A172 (cell line): Measurements from ENCODE around the gene DOLPP1. TPM values are rescaled to one million over a fixed set of nuclear protein-coding genes. Genes with fewer than 3 reads are reported as not detected.

Experiments used
- DNase-seq: peaks from one replicate; pipeline ENCODE4 v3.0.0-alpha.2; 2015; ENCODE audit warnings: low spot score
- total RNA-seq: library from RNA; depleted of rRNA; stranded (reverse); fragments of >200 nt; shearing (Covaris generic); gene quantifications from 2 replicates; pipeline ENCODE4 v1.2.3, GENCODE V29; 2014

Gene DOLPP1
- total RNA-seq, 1 experiment from 2014 or later, result 20.4 TPM

GRCh38 chr9:129094387-129095169, 13.7 kb downstream of the DOLPP1 start:
- no peak for DNase-seq

GRCh38 chr9:129095170-129095667, 14.3 kb downstream of the DOLPP1 start:
- DNase-seq, result no peak

DNA sequence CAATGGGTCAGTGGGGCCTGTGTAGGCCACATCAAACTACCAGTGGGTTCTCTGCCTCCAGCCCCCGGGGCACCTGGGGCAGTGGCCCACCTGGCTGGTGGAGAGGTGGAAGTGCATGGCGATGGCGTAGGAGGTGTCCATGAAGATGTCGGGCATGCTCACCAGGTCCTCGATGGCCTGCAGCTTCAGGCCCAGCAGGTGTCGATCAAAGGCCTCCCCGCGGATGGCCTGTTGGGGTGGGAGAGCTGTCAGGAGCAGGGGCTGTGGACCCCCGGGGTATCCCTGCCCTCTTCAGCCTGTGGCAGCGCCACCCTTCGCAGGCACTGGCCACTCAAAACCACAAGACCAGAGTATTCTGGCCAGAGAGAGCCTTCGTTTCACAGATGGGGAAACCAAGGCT, 15.0 kb downstream of the DOLPP1 start:
- no peak for DNase-seq

DNA sequence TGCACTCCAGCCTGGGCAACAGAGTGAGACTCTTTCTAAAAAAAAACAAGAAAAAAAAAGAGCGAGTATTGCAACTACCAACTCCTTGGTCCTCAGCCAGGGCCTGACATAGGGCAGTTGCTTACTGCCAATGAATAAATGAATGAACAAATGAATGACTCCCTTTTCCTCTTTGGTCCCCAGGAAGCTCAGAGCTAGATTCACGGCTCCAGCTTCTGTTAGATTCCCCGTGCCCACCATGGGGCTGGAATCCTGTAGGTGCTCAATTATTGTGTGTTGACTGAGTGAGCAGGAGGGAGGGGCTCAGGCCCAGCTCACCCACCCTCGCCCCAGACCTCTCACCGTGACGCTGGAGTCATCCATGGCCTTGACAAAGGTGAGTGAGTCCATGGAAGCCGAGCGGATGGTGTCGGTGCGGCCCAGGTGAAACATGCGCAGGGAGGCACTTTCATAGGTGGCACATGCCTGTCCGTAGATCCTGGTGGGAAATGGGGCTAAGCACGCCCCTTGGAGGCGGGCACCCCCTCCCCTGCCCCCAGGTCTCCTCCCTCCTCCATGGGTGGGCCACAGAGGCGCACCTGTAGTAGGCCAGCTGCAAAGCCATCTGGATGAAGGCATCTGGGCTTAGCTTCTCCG, 16.9 kb downstream of the DOLPP1 start:
- no peak for DNase-seq

GRCh38 chr9:129098328-129098727, 17.4 kb downstream of the DOLPP1 start:
- no peak for DNase-seq

- DNase-seq, result no peak
Measured at GRCh38 chr9:129100383-129101169, 19.7 kb downstream of the DOLPP1 start.

DNA sequence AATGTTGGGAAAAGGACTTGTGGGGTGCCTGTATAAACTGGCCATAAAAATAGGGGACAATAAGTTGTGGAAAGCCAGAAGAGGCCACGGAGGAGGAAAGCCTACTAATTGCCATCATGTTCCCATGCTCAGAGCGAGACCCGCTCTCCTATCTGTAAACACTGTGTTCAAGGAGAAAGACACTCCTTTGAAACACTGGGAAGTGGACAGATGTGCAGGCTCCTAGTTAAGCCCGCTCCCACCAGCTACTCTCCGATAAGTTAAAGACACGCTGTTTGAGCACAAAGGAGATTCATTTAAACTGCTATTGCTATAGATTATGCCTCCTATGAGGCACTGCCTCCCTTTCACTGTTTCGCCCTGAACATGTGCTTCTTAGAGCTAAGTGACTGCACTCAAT, 20.4 kb downstream of the DOLPP1 start:
- no peak for DNase-seq

GRCh38 chr9:129102095-129102525, 21.2 kb downstream of the DOLPP1 start:
- DNase-seq, result no peak

GRCh38 chr9:129102791-129103594, 22.1 kb downstream of the DOLPP1 start:
- peak; percentile 47 for DNase-seq

GRCh38 chr9:129103595-129103965, 22.7 kb downstream of the DOLPP1 start:
- DNase-seq, result no peak

DNA sequence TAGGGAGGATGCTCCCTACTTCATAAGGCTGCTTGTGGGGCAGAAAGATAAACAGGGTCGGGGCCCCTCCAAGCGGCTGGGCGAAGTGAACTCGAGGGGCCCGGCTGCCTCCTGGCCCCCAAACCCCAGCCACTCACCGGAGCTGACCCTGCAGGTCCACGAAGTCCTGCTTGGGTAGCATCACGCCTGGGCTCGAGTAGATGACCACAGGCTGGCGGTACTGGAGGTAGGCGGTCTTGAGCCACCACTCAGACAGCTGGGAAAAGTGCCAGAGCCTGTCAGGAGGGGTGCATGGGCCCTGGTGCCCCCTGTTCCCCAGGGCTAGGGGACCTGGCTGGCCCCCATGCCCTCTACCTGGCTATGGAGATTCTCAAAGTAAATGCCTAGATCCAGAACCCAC, 23.1 kb downstream of the DOLPP1 start:
- no peak for DNase-seq

DNA sequence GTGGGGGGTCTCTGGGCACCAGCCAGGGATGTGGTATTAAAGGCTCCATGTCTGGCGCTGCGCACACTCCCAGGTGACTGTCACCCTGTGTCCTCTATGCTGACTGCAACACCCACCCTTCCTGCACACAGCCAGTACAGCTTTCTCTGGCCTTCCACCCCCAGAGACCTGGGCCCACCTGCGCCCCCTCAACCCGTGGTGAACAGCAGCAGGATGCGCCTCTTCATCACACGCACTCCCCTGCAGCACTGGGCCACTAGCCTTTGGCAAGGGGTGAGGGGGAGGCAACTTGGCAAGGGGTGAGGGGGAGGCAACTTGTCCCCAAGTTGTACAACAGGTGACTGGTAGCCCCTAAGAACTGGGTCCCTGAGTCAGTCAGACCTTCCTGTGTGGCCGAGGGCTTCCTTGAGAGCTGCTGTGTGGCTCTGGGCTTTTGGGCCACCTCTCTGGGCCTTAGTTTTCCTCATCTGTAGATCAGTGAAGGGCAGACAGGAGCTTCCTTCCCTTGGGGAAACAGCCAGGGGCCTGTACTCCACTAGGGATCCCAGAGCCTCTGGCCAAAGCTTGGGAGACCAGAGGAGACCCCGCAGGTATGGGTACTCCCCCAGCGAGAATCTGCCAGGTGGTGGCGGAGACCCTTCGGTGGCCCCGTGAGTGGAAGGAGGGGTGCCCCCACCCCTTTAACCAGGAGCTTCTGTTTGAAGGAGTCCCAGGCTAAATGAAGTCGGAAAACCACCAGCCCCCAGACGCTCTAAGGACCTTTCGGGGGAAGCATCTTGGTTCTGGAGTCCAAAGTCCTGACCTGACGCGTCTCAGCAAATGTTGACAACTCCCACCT, 25.2 kb downstream of the DOLPP1 start:
- DNase-seq, result no peak

GRCh38 chr9:129107651-129108050, 26.7 kb downstream of the DOLPP1 start:
- no peak for DNase-seq

- no peak for DNase-seq
Measured at GRCh38 chr9:129108083-129108804, 27.3 kb downstream of the DOLPP1 start.

DNA sequence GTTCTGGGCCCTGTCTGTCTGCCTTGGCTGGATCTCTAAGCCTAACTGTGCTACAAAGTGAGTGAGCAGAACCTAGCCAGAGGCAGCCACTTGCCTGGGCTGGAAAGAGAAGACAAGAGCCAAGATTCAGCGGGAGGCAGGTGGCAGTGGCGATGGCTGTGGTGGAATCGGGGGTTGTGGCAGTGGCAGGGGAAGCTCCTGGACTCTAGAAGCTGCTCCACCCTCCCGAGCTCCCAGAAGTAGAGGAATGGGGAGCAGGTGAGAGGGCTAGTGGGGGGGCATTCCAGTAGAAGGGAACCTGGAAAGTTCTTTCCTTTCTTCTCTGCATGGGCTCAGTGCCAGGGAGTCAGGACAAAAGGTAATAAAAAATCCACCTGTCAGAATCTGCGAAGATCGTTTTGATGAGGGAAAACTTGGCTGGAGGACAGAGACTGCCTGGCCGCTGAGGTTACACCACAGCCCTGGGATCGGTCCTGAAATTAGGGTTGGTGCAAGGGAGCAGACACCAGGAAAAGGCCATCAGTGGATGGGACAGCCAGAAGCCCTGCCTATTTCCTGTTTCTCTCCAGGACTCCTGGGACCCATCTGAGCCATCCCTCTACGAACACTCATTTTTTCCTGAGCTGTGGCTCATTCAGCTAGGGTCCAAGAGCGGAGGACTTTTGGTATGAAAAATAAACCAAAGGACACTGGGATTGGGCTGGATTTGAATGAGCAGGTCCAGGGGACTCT, 28.1 kb downstream of the DOLPP1 start:
- peak; percentile 22 for DNase-seq

DNA sequence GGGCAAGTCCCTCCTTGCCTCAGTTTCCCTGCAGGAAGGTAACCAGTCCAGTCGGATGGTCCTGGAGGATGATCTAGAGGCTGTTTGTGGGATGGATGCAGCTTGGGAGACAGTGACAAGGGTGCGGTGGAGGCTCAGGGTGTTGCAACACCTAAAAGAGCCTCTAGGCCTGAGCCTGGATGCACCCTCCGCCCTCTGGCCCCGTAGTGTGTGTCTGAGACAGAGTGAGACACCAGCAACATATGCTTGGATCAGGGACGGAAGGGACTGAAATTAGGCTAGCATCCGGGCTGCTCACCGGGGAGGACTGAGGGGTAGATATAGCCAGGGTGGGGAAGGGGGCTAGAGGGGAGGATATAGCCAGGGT, 28.6 kb downstream of the DOLPP1 start:
- DNase-seq, result no peak

DNA sequence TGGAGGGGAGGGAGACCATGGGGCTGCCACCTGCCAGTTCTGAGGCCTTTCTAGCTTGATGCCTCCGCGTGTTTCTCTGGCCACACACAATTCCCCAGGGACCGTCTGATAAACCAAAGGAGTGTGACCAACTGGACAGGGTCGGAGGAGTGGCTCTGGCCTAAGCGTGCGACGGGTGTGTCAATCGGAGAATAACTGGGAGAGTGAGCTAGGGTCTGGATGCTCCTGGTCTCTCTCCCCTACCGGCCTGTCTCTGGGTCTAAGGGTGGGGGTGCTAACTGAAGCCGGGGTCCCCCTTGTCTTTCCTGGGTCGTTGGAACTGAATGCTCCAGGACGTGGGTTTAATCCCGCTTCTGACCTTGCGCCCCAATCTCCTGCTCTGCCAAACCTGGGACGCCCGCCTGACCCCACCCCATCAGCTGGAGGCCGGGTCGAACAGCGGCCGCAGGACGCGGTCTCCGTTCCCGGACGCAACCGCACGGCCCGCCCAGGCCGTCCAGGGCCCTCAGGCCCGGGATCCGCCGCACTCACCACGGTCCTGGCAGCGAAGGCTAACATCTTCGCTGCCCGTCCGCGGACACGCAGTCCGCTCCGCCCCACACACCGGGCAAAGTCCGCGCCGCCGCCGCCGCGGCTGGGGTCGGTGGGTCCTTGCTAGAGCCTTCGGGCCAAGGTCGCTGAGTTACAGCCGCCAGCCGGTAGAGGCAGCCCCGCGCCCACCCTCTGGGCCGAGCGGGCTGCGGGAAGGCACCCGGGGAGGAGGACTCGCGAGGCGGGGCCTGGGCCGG, 29.2 kb downstream of the DOLPP1 start:
- DNase-seq, result peak; percentile 38

GRCh38 chr9:129110740-129111527, 30.0 kb downstream of the DOLPP1 start, which contains the start of the genes CRAT and PTPA:
Gene CRAT, minus strand, starts transcription at chr9:129110793. Its CDS starts 284 bp downstream, at chr9:129110509.
Gene PTPA, plus strand, starts transcription at chr9:129111415. Its CDS starts 186 bp downstream, at chr9:129111601.
- peak; percentile 95 for DNase-seq
